Bronchial epithelial cell (primary cell): Measurements from ENCODE around the gene LTB. TPM values are rescaled to one million over a fixed set of nuclear protein-coding genes. Genes with fewer than 3 reads are reported as not detected.

Experiments used
- DNase-seq: peaks from one replicate; pipeline ENCODE4 v3.0.0-alpha.2; 2010; ENCODE audit warnings: low read depth
- FAIRE-seq: peaks from 2 replicates; lab custom pipeline; 2011; peaks lifted over from hg19 to GRCh38; lab: Jason Lieb, UNC
- H3K27me3 ChIP-seq: 2 replicates; pipeline ENCODE4 v1.5.1; 2011; ENCODE audit warnings: low read length; ENCODE audit not compliant: control insufficient read depth, insufficient read depth
- H3K36me3 ChIP-seq: 2 replicates; pipeline ENCODE4 v1.5.1; 2011; ENCODE audit warnings: low read length; ENCODE audit not compliant: control insufficient read depth, insufficient read depth
- H3K4me3 ChIP-seq: 2 replicates; pipeline ENCODE4 v1.5.1; 2011; ENCODE audit warnings: mild to moderate bottlenecking, low read depth, low read length, control low read depth
- total RNA-seq: library from RNA; depleted of rRNA; stranded (reverse); fragments of >200 nt; gene quantifications from 2 replicates; pipeline ENCODE4 v1.2.1, GENCODE V29; 2014
- TF ChIP-seq, protein P1 (sequence below): IDR thresholded peaks from 2 replicates; pipeline ENCODE4 v1.5.1; 2011; ENCODE audit warnings: mild to moderate bottlenecking, moderate library complexity, low read length, control low read depth, inconsistent platforms; ENCODE audit not compliant: insufficient read depth, severe bottlenecking

The LTB gene
- total RNA-seq, 1 donor from 2014 or later: not detected

DNA sequence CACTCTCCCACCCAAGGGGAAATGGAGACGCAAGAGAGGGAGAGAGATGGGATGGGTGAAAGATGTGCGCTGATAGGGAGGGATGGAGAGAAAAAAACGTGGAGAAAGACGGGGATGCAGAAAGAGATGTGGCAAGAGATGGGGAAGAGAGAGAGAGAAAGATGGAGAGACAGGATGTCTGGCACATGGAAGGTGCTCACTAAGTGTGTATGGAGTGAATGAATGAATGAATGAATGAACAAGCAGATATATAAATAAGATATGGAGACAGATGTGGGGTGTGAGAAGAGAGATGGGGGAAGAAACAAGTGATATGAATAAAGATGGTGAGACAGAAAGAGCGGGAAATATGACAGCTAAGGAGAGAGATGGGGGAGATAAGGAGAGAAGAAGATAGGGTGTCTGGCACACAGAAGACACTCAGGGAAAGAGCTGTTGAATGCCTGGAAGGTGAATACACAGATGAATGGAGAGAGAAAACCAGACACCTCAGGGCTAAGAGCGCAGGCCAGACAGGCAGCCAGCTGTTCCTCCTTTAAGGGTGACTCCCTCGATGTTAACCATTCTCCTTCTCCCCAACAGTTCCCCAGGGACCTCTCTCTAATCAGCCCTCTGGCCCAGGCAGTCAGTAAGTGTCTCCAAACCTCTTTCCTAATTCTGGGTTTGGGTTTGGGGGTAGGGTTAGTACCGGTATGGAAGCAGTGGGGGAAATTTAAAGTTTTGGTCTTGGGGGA lies 6.1 kb downstream of the LTB start:
- DNase-seq (no peak), FAIRE-seq (no peak)
- no peak overlapping the region for H3K4me3 ChIP-seq

DNA sequence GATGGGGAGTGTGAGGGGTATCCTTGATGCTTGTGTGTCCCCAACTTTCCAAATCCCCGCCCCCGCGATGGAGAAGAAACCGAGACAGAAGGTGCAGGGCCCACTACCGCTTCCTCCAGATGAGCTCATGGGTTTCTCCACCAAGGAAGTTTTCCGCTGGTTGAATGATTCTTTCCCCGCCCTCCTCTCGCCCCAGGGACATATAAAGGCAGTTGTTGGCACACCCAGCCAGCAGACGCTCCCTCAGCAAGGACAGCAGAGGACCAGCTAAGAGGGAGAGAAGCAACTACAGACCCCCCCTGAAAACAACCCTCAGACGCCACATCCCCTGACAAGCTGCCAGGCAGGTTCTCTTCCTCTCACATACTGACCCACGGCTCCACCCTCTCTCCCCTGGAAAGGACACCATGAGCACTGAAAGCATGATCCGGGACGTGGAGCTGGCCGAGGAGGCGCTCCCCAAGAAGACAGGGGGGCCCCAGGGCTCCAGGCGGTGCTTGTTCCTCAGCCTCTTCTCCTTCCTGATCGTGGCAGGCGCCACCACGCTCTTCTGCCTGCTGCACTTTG lies 6.8 kb downstream of the LTB start, which contains the start of gene TNF:
Gene TNF, plus strand, starts transcription at position 231 of the 567 bp plus-strand sequence. Its CDS starts 177 bp downstream, at position 408.
- FAIRE-seq (no peak), DNase-seq (peak; percentile 17)
- TF ChIP-seq, protein P1, sequence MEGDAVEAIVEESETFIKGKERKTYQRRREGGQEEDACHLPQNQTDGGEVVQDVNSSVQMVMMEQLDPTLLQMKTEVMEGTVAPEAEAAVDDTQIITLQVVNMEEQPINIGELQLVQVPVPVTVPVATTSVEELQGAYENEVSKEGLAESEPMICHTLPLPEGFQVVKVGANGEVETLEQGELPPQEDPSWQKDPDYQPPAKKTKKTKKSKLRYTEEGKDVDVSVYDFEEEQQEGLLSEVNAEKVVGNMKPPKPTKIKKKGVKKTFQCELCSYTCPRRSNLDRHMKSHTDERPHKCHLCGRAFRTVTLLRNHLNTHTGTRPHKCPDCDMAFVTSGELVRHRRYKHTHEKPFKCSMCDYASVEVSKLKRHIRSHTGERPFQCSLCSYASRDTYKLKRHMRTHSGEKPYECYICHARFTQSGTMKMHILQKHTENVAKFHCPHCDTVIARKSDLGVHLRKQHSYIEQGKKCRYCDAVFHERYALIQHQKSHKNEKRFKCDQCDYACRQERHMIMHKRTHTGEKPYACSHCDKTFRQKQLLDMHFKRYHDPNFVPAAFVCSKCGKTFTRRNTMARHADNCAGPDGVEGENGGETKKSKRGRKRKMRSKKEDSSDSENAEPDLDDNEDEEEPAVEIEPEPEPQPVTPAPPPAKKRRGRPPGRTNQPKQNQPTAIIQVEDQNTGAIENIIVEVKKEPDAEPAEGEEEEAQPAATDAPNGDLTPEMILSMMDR: no peak
- Histone ChIP-seq H3K4me3 (no peak within 1 kb of the TSS), H3K27me3 (no peaks in the 10 kb centered on the region), H3K36me3 (no peaks in the 10 kb centered on the region)

More for the DNA sequence above, 6.1 kb downstream of the LTB start:
- Histone ChIP-seq H3K27me3 (no peaks in the 10 kb centered on the region), H3K36me3 (no peaks in the 10 kb centered on the region)
- TF ChIP-seq, protein P1: no peak

DNA sequence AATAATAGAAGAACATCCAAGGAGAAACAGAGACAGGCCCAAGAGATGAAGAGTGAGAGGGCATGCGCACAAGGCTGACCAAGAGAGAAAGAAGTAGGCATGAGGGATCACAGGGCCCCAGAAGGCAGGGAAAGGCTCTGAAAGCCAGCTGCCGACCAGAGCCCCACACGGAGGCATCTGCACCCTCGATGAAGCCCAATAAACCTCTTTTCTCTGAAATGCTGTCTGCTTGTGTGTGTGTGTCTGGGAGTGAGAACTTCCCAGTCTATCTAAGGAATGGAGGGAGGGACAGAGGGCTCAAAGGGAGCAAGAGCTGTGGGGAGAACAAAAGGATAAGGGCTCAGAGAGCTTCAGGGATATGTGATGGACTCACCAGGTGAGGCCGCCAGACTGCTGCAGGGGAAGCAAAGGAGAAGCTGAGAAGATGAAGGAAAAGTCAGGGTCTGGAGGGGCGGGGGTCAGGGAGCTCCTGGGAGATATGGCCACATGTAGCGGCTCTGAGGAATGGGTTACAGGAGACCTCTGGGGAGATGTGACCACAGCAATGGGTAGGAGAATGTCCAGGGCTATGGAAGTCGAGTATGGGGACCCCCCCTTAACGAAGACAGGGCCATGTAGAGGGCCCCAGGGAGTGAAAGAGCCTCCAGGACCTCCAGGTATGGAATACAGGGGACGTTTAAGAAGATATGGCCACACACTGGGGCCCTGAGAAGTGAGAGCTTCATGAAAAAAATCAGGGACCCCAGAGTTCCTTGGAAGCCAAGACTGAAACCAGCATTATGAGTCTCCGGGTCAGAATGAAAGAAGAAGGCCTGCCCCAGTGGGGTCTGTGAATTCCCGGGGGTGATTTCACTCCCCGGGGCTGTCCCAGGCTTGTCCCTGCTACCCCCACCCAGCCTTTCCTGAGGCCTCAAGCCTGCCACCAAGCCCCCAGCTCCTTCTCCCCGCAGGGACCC lies 7.8 kb downstream of the LTB start:
- H3K4me3 ChIP-seq: no peak overlapping the region
- TF ChIP-seq, protein P1: no peak

DNA sequence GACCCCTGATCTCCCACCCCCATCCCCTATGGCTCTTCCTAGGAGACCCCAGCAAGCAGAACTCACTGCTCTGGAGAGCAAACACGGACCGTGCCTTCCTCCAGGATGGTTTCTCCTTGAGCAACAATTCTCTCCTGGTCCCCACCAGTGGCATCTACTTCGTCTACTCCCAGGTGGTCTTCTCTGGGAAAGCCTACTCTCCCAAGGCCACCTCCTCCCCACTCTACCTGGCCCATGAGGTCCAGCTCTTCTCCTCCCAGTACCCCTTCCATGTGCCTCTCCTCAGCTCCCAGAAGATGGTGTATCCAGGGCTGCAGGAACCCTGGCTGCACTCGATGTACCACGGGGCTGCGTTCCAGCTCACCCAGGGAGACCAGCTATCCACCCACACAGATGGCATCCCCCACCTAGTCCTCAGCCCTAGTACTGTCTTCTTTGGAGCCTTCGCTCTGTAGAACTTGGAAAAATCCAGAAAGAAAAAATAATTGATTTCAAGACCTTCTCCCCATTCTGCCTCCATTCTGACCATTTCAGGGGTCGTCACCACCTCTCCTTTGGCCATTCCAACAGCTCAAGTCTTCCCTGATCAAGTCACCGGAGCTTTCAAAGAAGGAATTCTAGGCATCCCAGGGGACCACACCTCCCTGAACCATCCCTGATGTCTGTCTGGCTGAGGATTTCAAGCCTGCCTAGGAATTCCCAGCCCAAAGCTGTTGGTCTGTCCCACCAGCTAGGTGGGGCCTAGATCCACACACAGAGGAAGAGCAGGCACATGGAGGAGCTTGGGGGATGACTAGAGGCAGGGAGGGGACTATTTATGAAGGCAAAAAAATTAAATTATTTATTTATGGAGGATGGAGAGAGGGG lies 8.8 kb downstream of the LTB start:
- Histone ChIP-seq H3K27me3 (no peaks in the 10 kb centered on the region), H3K4me3 (no peak overlapping the region), H3K36me3 (no peaks in the 10 kb centered on the region)
- FAIRE-seq: no peak
- TF ChIP-seq, protein P1: no peak
- DNase-seq: no peak

More for the DNA sequence above, 7.8 kb downstream of the LTB start:
- Histone ChIP-seq H3K36me3 (no peaks in the 10 kb centered on the region), H3K27me3 (no peaks in the 10 kb centered on the region)
- DNase-seq (no peak), FAIRE-seq (no peak)
